Left ventricle myocardium superior (tissue), 1 donor: Measurements from ENCODE around the gene DNAH10. TPM values are rescaled to one million over a fixed set of nuclear protein-coding genes. Genes with fewer than 3 reads are reported as not detected.

ENCODE experiments used
- ATAC-seq: fragments of 200-7000 bp; cut with Tn5 transposase; one replicate; pipeline ENCODE4 v1.9.1; 2020; ENCODE audit warnings: mild to moderate bottlenecking, moderate library complexity
- DNase-seq: peaks from one replicate; pipeline ENCODE4 v3.0.0-alpha.2; 2020
- intact Hi-C: fragments of 100-400 bp; cut with micrococcal nuclease; formaldehyde crosslinking; loops from one replicate; pipeline ENCODE4 v1.11.0; 2022
- total RNA-seq: library from RNA; stranded (reverse); fragmentation: NEBNext Ultra II Directional; extraction: Animal tissue kit (Norgen Biotek cat#: 25700); gene quantifications from one replicate; pipeline ENCODE4 v1.2.1, GENCODE V29; 2021
- donor health status: DM: no; HTN: yes; CAD: no; lungs with severe emphysema.

Gene DNAH10
- total RNA-seq, 1 donor from 2014 or later = 0.25 TPM

- no peak for DNase-seq
- intact Hi-C loops = no loop called here
- no peak for ATAC-seq
Observed at GRCh38 chr12:123744836-123745235, 17.3 kb upstream of the DNAH10 start.

- no peak for ATAC-seq
- intact Hi-C loops = no loop called here
- no peak for DNase-seq
Observed at GRCh38 chr12:123747309-123747708, 14.8 kb upstream of the DNAH10 start.

GRCh38 chr12:123748161-123748560, 13.9 kb upstream of the DNAH10 start:
- intact Hi-C loops = no loop called here
- no peak for DNase-seq
- no peak for ATAC-seq

- no peak for ATAC-seq
- DNase-seq = no peak
- intact Hi-C loops = no loop called here
Observed at GRCh38 chr12:123748661-123749060, 13.4 kb upstream of the DNAH10 start.

- intact Hi-C loops = no loop called here
- DNase-seq = no peak
- no peak for ATAC-seq
Observed at GRCh38 chr12:123749355-123749754, 12.7 kb upstream of the DNAH10 start.

GRCh38 chr12:123750159-123750656, 11.9 kb upstream of the DNAH10 start:
- ATAC-seq = no peak
- intact Hi-C loops = no loop called here
- DNase-seq = no peak

- ATAC-seq (no peak), DNase-seq (no peak)
- intact Hi-C loops = no loop called here
Observed at GRCh38 chr12:123752046-123752445, 10.1 kb upstream of the DNAH10 start.

- ATAC-seq = no peak
- intact Hi-C loops = no loop called here
- DNase-seq = no peak
Observed at GRCh38 chr12:123754041-123754772, 7.9 kb upstream of the DNAH10 start.

GRCh38 chr12:123757561-123757960, 4.5 kb upstream of the DNAH10 start:
- ATAC-seq = no peak
- intact Hi-C loops = no loop called here
- DNase-seq = no peak

GRCh38 chr12:123760267-123760938, 1.7 kb upstream of the DNAH10 start:
- ATAC-seq (no peak), DNase-seq (no peak)
- intact Hi-C loops = no loop called here

- intact Hi-C loops = no loop called here
- ATAC-seq (no peak), DNase-seq (no peak)
Observed at GRCh38 chr12:123762715-123763052, 583 bp downstream of the DNAH10 start.

- ATAC-seq (no peak), DNase-seq (no peak)
- intact Hi-C loops = no loop called here
Observed at GRCh38 chr12:123763093-123763492, 992 bp downstream of the DNAH10 start.

- intact Hi-C loops = no loop called here
- no peak for ATAC-seq
- no peak for DNase-seq
Observed at GRCh38 chr12:123764109-123764508, 2.0 kb downstream of the DNAH10 start.

- DNase-seq = no peak
- intact Hi-C loops = no loop called here
- no peak for ATAC-seq
Observed at GRCh38 chr12:123765504-123766035, 3.5 kb downstream of the DNAH10 start.

GRCh38 chr12:123767613-123768012, 5.5 kb downstream of the DNAH10 start:
- ATAC-seq (no peak), DNase-seq (no peak)
- intact Hi-C loops = no loop called here

GRCh38 chr12:123771261-123771660, 9.2 kb downstream of the DNAH10 start:
- ATAC-seq = no peak
- intact Hi-C loops = no loop called here
- no peak for DNase-seq

GRCh38 chr12:123772074-123772473, 10.0 kb downstream of the DNAH10 start:
- ATAC-seq (no peak), DNase-seq (no peak)
- intact Hi-C loops = no loop called here

GRCh38 chr12:123773375-123773774, 11.3 kb downstream of the DNAH10 start:
- intact Hi-C loops = no loop called here
- ATAC-seq = no peak
- no peak for DNase-seq

- no peak for DNase-seq
- ATAC-seq = no peak
- intact Hi-C loops = no loop called here
Observed at GRCh38 chr12:123779551-123779950, 17.4 kb downstream of the DNAH10 start.

- DNase-seq (no peak), ATAC-seq (no peak)
- intact Hi-C loops = no loop called here
Observed at GRCh38 chr12:123782997-123783792, 21.1 kb downstream of the DNAH10 start.
